NCI-H1105 (cell line): ENCODE measurements around the gene TMCO4.
A peak's percentile ranks its signal among the peaks of the same experiment; 100 is the strongest.

ENCODE experiments used
- DNase-seq: peaks from one replicate; lab custom pipeline; 2025; lab: John Stamatoyannopoulos, UW

The TMCO4 gene

DNA sequence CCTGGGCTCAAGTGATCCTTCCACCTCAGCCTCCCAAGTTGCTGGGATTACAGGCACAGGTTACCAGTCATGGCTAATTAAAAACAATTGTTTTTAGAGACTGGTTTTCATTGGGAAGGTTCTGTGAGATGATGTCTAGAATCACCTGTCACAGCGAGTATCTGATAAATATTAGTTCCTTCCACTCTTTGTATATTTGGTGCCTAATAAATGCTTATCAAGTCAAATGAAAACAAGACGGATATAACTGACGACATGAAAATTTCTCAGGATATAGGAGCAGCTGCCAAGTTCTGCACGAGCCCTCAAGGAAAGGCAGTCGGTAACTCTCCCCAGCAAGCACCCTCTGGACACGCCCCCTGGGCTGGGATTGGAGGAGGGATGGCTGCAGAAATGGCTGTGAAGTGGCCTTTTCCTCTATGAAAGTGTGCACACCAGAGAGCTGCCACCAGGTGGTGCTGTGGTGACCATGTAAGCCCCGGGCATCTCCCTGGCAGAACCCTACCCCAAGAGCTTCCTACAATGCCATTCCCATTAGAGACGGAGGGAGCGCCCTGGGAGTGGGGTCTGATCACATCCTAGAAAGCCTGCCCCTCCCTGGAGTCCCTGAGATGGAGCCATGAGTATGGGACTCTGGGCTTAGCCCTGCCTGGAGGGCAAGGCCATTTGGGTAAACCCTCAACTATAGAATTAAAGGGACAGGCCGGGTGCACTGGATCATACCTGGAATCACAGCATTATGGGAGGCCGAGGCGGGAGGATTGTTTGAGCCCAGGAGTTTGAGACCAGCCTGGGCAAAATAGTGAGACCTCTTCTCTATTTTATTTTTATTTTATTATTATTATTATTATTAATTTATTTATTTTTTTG lies 84.1 kb downstream of the TMCO4 start:
- DNase-seq, result peak; percentile 96

DNA sequence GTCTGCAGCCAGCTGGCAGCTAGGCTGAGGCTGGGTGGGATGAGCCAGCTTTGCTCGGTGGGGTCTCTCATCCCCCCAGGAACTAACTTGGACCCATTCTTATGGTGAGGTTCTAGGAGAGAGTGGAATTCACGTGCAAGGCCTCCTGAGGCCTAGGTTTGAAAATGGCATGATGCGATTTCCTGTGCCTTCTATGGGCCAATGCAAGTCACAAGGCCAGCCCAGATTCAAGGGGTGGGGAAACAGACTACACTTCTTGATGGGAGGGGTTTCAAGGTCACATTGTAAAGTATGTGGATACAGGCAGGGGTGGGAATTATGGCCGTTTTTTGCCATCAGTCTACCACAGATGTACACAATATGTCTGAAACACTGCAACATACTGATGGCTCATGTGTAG lies 86.8 kb downstream of the TMCO4 start:
- DNase-seq, result no peak

DNA sequence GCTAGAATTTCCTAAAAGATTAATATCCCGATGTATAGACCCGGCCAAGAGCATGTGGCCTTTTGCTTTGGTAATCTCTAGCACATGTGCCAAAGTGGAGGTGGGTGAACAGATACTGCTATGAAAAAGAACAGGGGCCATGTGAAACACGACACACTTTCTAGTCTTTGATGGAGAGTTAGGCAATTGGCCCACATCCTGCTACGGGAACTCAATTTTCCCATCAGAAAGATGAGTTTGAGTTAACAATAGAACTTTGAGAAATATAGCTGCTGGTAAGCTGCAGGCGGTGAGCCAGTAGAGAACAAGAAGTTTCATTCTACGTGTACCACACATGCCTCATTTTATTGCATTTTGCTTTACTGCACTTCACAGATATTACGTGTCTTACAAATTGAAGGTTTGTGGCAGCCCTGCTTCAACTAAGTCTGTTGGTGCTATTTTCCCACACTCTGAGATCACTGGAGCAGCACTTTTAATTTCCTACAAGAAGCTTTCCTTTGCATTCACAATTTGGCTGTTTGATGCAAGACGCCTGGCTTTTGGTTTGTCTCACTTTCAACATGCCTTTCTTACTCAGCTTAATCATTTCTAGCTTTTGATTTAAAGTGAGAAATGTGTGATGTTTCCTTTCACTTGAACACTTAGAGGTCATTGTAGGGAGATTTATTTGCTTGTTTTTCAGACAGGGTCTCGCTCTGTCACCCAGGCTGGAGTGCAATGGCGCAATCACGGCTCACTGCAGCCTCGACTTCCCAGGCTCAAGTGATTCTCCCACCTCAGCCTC lies 88.7 kb downstream of the TMCO4 start:
- DNase-seq, result no peak

DNA sequence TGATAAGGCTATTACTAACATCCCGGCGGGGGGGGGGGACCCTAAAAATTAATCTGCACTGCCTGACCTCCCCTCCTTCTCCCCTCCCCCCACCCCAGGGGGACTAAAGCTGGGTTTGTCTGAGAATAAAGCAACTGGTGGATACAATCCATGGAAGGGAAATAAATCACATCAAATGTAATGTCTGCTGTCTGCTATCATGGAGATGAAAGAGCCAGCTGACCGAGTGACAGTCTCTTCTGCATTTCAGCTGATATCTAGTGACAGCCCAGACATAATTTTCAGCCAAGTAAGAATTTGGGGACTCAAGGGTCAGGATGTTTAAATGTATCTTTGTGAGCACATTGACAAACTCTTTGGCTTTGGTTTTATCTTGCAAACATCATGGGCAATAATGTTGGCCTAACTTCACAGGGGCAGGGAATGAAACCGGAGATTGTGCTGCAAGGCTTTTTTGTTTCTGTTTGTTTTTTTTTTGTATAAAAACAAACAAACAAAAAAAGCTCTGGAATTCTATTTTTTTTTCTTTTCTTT lies 90.4 kb downstream of the TMCO4 start:
- DNase-seq, result no peak

DNA sequence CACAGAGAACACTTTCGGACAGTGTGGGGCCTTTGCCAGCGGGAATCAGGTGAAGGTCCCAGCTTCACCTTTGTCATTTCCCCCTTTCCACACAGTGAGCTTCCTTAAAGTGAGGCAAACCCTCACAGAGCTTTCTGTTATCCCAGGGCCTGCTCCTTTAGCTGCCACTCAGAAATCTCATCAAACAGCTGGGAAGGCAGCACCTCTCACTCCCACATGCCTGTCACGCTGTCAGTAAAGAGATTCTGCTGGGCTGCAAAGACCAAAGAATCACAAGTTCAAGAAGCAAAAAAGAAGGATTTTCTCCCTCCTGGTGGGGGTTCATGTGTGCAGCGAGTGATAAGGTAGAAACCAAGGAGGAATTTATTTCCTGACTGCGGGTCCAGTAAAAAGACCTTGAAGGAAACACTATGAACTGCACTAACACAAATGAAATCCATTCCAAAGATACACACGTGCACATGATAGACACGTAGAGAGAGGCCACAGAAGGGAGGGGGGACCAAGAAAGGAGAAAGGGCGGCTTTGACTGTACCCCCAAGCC lies 91.1 kb downstream of the TMCO4 start:
- no peak for DNase-seq

DNA sequence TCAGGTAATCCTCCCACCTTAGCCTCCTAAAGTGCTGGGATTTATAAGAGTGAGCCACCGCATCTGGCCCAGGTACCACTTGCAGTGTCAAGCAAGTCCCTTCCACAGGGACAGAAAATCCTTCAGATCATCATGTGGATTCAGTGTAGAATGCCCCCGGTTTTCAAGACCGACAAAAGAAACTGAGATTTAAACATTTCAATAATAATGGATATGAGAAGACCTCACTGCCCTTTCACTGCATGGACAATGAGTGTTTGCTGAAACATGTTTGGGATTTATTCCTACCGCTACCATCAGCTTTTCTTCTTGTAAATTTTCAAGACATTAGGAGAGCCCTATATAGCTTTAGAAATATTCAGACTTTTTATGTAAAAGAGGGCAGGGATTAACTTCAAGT lies 93.6 kb downstream of the TMCO4 start:
- no peak for DNase-seq

DNA sequence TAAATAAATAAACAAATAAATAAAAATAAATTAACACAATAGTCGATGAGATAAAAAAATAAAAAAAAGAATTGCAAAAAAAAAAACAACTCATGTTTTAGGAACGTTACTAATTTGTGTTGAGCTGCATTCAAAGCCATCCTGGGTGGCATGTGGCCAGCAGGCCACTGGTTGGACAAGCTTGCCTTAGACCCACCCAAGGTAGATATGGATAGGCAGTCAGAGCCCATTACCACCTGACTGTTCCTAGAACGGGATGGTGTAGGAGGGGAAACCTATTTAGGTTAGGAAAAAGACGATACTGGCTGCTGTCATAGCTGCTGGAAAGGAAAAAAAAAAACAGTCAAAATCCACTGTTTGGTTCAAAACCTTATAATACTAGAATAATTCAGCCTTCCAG lies 94.3 kb downstream of the TMCO4 start:
- no peak for DNase-seq

DNA sequence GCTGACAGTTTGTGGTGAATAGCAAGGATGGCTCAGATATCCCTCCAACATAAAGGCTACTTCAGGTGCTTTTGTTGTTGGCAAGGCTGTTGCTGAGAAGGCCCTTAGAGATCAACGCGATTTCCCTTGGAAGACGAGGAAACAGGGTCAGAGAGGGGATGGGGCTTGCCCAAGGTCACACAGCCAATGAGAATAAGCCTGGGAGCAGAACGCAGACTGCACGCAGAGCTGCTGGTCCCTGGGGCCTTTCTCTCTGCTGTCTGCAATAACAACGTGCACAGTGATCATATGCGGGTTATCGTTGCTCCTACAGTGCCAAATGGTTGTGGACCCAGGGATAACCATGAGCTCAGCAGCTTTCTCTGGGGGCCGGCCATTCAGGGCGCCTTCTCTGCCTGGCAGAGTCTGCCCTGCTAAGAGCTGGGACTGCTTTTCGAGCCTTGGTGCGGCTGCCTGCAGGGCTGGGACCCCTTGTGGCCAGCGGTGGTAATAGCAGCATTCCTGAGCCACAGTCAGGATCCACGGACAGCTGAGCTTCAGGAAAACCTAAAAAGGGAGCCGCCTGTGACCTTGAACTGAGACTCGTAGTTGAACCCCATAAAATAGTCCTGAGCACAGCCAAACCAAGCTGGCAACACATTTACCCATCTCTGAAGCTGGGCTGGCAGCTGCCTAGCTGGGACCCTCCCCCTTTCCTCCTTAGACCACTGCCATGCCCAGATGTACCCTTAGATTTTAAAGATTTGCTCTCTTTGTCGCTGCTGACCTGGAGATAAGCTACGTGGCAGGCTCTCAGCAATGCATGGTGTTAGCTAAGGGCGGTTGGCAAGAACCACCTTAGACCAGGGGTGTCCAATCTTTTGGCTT lies 95.2 kb downstream of the TMCO4 start:
- peak; percentile 44 for DNase-seq

DNA sequence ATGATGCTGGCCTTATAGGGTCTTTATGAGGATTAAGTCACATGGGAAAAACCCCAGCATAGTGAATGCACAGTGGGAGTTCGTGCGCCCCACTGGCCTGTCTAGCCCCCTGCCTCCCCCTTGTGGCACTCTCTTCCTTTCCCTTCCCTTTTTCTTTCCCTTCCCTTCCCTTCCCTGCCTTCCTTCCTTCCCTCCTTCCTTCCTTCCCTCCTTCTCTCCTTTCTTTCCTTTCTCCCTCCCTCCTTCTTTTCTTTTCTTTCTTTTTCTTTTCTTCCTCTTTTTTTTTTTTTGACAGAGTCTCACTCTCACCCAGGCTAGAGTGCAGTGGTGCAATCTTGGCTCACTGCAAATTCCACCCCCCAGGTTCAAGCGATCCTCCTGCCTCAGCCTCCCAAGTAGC lies 96.4 kb downstream of the TMCO4 start:
- no peak for DNase-seq

DNA sequence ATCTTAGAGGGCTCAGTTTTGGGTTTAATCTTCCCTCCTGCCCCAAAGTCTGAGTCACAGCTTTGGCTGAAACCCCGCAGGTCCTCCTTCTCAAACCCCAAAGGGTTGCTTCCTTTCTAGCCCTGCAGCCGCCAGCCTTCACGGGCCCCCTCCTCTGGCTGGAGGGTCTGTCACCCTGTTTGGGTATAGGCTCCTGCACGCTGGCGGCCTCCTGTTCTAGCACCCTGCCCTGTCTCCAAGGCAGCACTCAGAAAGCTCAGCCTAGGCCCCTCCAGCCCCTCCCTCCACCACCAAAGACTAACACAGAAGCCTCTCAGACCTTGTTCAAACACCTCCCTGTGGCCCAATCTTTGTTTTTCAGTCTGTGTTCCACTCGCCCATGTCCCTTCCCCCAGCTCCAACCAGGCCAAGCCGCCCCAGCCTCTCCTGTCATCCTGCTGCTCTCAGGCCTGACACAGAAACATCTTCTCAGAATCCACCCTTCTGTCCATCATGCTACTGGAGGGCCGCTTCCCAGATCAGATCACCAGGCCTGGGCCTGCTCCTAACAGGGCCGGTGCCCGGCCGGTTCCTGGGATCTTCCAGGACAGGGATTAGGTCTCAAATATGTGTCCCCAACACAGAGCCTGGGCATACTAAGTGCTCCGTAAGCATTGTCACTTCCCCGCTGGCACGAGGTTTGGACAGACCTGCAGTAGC lies 99.5 kb downstream of the TMCO4 start:
- DNase-seq, result no peak

DNA sequence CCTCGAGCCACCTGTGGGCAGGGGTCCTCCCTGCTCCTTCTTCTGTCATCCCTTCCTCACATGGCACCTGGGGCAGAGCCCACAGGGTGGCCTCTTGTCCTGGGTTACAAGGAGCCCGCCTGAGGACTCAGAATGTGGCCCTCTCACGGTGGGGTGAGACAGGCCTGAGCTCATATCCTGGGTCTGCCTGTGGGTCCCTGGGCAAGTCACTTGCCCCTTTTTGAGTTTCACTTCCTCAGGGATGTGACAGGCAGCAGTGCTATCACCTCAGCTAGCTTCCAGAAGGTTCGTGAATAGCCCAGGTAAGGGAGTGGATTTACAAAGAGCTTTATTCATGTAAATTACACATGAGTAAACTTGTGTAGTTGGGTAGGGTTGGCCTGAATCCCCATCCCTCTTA lies 101.5 kb downstream of the TMCO4 start:
- no peak for DNase-seq

DNA sequence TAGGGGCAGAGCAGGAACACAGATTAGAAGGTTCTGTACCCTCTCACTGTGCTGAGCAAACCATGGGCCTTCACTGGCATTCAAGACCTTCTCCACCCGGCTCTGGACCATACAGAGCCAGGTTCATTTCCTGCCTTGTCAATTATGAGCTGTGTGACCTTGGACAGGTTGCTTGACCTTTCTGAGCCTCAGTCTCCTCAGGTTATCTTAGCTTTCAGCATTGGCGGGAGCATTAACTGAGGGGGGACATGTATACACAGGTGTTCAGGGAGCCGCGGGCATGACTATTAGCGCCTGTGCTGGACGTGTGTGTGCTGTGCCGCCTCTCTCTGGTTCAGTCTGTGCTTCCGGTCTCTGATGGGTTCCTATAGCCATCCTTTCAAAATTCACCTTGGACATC lies 102.9 kb downstream of the TMCO4 start:
- no peak for DNase-seq

DNA sequence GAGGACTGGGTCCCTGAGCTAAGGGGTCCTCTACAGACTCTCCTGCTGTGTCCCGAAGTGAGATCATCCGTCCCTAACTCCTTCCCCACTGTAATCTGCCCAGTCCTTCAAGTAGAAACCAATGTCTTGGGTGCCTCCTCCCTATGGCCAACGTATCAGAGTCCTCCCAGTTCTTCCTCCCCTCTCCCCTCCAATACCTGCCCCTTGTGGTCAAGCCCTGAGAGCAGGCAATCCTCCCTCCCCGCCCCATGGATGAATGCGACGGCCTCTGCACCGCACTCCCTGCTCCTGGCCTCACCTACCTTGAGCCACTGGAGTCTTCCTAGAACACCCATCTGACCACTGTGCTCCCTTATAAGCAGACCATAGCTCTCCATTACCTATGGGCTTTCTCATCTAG lies 103.9 kb downstream of the TMCO4 start:
- no peak for DNase-seq

DNA sequence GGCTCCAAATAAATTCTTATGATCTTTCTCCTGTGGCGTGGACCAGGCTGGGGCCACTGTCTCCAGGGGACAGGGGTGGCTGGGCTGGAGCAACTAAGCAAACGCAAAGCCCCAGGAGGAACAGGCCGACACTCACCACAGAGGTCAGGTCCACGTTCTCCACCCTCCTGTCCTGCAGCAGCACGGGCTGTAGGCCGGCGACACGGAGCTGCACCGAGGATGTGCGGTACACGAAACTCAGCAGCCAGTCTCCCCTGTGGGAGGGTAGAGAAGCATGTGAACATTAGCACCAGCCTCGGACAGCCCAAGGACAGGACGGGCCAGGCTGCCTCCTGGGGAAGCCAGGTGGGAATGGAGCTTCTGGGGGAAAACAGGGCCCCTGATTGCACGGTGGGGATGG lies 105.4 kb downstream of the TMCO4 start:
- DNase-seq, result no peak

DNA sequence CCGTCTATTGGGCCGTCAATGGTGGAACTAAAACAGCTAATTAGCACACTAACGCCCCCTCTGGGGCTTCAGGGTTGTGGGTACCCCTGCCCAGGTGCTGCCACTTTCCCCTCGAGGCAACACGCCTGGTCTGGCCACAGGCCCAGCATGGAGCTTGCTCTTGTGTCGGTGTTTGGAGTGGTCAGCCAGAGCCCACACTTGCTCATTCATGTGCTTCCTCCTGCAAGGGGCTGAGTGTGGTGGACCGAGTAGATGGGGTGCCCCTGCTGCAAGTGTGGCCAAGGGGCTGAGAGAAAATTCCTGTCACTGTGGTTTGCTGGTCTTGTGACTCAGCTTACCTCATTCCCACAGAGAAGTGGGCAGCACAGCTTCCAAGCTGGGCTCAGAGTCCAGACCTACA lies 109.4 kb downstream of the TMCO4 start:
- no peak for DNase-seq

DNA sequence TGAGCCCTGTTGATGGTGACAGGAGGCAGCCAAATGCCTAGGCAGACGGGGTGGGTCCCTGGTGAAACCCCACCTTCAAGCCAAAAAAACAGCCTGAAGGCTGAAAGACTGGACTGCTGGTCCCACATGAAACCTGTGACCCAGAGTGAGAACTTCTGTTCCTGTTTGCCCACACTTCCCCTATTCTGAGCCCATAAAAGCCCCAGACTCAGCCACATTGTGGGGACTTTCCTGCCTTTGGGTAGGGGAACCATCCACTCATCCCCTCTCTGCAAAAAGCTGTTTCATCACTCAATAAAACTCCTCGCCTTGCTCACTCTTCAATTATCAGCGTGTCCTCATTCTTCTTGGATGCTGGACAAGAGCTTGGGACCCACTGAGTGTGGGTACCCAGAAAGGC lies 109.9 kb downstream of the TMCO4 start:
- DNase-seq, result no peak

DNA sequence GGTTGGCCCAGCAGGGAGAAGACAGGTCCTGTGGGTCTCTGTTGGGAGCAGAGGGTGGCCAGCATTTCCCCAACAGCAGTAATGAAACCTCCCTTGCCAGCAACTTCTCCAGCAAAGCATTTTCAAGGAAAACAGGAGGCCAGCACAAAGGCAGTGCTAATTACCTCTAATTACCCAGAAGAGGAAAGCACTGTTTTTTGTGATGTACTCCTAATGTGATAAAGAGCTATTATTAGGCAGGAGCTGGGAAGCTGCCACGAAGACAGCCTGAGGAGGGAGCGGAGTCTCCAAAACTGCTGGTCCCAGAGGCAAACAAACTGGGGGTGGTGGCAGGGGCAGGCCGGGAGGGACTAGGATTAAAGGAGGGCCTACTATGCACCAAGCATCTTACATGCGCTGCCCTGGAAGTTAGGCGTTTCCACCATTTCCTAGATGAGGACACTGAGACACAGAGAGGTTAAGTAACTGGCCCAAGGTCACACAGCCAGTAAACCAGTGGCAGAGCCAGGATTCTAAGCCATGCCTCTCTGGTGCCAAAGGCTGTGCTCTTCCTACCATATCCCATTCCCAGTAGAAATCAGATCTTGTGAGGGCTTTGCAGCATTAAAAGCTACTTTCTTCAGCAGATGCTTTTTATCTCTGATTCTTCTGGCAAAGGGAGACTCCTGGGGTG lies 110.5 kb downstream of the TMCO4 start:
- DNase-seq, result peak; percentile 67

DNA sequence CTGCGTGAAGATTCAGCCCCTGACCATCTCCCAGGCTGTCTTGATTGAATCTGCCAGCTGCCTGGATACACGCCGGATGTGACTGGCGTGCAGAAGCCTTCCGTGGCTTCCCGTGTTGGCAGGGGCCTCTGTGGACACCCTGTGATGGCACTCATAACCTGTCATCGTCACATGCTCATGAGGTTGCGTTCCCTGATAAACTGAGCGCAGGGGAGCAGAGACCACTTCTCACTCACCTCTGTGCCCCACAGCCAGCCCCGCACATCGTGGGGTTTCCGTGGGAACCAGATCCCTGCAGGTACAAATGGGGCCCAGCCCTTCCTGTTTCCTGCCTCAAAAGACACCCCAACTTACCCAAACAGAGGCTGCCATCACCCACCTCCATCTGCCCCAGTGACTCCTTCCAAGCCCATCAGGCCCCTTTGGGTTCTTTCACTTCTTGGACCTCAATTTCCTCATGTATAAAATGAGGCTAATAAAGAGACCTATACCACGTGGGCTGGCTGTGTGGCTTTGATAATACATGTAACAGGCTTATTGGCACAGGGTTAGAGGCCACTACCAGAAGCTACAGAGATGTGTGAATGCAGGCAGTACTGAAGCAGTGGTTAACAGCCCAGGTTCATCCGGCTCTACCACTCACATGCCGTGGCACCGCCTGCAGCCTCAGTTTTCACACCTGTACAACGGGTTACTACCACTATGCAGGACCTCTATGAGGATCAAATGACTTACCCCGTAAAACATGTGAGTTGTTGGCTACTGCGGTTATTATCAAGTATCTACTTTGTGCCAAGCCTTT lies 111.5 kb downstream of the TMCO4 start:
- no peak for DNase-seq

DNA sequence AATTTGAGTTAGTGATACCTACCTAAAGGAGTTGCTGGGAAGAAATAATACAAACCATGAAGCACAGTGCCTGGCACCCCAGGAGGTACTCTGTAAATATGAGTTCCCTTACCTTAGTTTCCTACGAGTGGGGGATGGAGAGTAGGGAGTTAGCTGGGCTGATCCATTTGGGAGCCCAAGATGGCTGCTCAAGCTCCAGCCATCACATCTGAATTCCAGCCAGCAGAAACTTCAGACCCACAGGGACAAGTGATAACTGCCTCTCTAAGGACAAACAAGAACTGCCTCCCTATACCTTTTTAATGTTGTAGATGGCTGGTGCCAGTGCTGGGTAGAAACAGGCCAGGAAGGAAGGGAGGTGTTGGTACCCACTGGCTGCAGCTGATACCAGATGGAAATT lies 112.3 kb downstream of the TMCO4 start:
- no peak for DNase-seq

DNA sequence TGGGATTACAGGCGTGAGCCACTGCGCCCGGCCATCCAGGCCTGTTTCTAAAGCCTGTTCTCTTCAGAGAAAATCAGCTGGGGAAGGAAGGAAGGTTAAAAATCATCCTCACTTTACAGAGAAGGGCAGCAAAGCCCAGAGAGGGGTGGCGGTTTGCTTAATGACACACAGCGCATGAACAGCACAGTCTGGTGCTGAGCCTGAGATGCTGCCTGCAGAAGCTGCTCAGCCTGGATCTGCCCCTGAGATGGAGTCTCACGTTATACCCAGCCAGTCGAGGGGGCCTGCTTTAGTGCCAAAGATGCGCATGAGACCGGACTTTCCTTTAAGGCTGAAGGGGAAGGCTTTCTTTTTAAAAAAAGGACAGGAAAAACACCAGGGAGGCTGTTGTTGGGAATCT lies 113.7 kb downstream of the TMCO4 start:
- no peak for DNase-seq
